A549 treated with dexamethasone at 1 μM for 4 hours (cell line): ENCODE data around the gene NAP1L5. TPM values are rescaled to one million over a fixed set of nuclear protein-coding genes. Genes with fewer than 3 reads are reported as not detected.

ENCODE experiments used
- total RNA-seq: library from RNA; stranded (reverse); fragments of 200-300 nt; extraction: Qiagen RNA extraction; gene quantifications from 5 replicates; pipeline ENCODE4 v1.2.3, GENCODE V29; 2022

The NAP1L5 gene
- 2.1 to 2.8 TPM (median 2.3 TPM) in 5 replicates for total RNA-seq

DNA sequence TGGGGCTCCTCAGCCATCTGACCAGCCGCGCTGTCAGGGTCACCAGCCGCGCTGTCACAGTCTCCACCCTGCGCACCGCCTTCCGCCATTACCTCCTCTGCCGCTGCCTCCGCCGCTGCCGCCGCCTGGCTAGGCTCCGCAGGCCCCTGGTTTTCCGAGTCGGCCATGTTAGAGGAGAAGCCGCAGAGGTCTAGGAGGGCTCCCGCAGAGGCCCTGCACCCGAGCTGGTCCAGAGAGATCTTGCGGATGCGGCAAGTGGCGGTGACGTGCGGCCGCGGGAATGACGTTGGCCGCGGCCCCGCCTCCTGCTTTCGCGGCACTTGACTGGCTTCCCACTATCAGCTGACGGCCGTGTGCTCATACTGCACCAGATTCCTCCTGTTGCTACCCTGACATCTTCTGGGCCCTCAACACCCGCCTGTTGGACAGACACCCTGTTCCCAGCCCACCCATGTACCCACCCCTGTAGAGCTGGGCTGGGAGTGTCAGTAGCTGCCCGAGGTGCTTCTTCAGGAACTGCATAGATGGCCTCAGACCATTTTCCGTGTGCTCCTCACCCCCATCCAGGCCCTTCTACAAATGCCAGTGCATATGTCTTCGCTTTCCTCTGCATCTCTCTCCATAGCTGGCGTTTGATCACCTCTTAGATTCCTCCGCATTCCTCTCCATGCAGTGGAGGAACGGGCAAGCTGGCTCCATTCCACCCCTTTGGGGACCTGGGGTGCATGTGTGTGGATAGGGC is at the start of gene NAP1L5:
Gene NAP1L5, minus strand, starts transcription at position 242 of the 742 bp plus-strand sequence. Its CDS starts 75 bp downstream, at position 167.

Other genes with a start within 250 kb of the NAP1L5 start
- gene HERC5, start 240.7 kb downstream of the NAP1L5 start, total RNA-seq: 3.6 to 5.0 TPM (median 4.5 TPM) in 5 replicates
- gene PYURF, start 174.1 kb downstream of the NAP1L5 start, total RNA-seq: 68.7 to 72.7 TPM (median 70.7 TPM) in 5 replicates
- 6.0 to 10.4 TPM (median 9.0 TPM) in 5 replicates for gene HERC3, start 105.3 kb downstream of the NAP1L5 start, total RNA-seq